Lung (tissue), 12 donors: Measurements from ENCODE around the gene BCOR. TPM values are rescaled to one million over a fixed set of nuclear protein-coding genes. Genes with fewer than 3 reads are reported as not detected.

ENCODE experiments used
- ATAC-seq: fragments of 200-7000 bp; cut with Tn5 transposase; one replicate; pipeline ENCODE4 v1.9.1; 2020; ENCODE audit warnings: moderate number of reproducible peaks; ENCODE audit not compliant: insufficient read depth, low FRiP score
- DNase-seq, 3 donors: peaks; one replicate each; pipeline ENCODE4 v3.0.0-alpha.2; 2013 to 2017
- H3K27ac ChIP-seq, 2 donors: one replicate each; pipeline ENCODE4 v1.5.1; 2013; ENCODE audit warnings: mild to moderate bottlenecking in 2 of 2, moderate library complexity in 2 of 2, control low read depth in 1 of 2, inconsistent platforms in 1 of 2, low read depth in 1 of 2, low read length in 1 of 2
- H3K27me3 ChIP-seq, 3 donors: one replicate each; pipeline ENCODE4 v1.5.1; 2013; ENCODE audit warnings: low read length in 2 of 3; ENCODE audit not compliant: control insufficient read depth in 3 of 3, insufficient read depth in 3 of 3
- H3K36me3 ChIP-seq, 4 donors: one replicate each; pipeline ENCODE4 v1.5.1; 2013; ENCODE audit warnings: low read length in 4 of 4, mild to moderate bottlenecking in 1 of 4, moderate library complexity in 1 of 4; ENCODE audit not compliant: control insufficient read depth in 4 of 4, insufficient read depth in 4 of 4
- H3K4me1 ChIP-seq, 5 donors: one replicate each; pipeline ENCODE4 v1.5.1; 2013; ENCODE audit warnings: low read length in 5 of 5, mild to moderate bottlenecking in 2 of 5, moderate library complexity in 1 of 5; ENCODE audit not compliant: control insufficient read depth in 5 of 5, insufficient read depth in 5 of 5
- H3K4me3 ChIP-seq: one replicate; pipeline ENCODE4 v1.5.1; 2013; ENCODE audit warnings: mild to moderate bottlenecking, control low read depth, moderate library complexity
- H3K9ac ChIP-seq, 2 donors: one replicate each; pipeline ENCODE4 v1.5.1; 2013; ENCODE audit warnings: low read length in 2 of 2, control low read depth in 1 of 2; ENCODE audit not compliant: insufficient read depth in 1 of 2
- H3K9me3 ChIP-seq, 4 donors: one replicate each; pipeline ENCODE4 v1.5.1; 2013; ENCODE audit warnings: low read length in 3 of 4, mild to moderate bottlenecking in 1 of 4, moderate library complexity in 1 of 4; ENCODE audit not compliant: control insufficient read depth in 4 of 4, insufficient read depth in 3 of 4
- WGBS, 2 donors: extraction: QIAGEN DNeasy Blood & Tissue Kit; methylation state at CpG; one replicate each; pipeline ENCODE4 v1.1.7; 2013; 5-methylcytosine and 5-hydroxymethylcytosine counted together
- polyA plus RNA-seq, 2 donors: library from polyadenylated mRNA; stranded (reverse); fragments of 200-250 nt; gene quantifications; one replicate each; pipeline ENCODE4 v1.2.1, GENCODE V29; 2013
- total RNA-seq, 2 donors: library from RNA; depleted of rRNA in 1 of 2; stranded (reverse); fragments of >200 nt in 1 of 2; gene quantifications; one replicate each; pipeline ENCODE4 v1.2.1, GENCODE V29; 2014 to 2021
- TF ChIP-seq, protein P1 (sequence below): IDR thresholded peaks from 2 replicates; pipeline ENCODE4 v1.5.1; 2012; ENCODE audit warnings: mild to moderate bottlenecking; ENCODE audit errors: control extremely low read depth, extremely low read depth
- donor health status: control.
- donor health status: control.
- donor health status: Bipolar disorder and iron deficiency.
- donor health status: healthy.
- donor health status: DM: yes; HTN: yes; CAD: no.

The BCOR gene
- total and polyA plus RNA-seq, 4 donors = 10.8 to 67.2 (median 15.9) TPM

DNA sequence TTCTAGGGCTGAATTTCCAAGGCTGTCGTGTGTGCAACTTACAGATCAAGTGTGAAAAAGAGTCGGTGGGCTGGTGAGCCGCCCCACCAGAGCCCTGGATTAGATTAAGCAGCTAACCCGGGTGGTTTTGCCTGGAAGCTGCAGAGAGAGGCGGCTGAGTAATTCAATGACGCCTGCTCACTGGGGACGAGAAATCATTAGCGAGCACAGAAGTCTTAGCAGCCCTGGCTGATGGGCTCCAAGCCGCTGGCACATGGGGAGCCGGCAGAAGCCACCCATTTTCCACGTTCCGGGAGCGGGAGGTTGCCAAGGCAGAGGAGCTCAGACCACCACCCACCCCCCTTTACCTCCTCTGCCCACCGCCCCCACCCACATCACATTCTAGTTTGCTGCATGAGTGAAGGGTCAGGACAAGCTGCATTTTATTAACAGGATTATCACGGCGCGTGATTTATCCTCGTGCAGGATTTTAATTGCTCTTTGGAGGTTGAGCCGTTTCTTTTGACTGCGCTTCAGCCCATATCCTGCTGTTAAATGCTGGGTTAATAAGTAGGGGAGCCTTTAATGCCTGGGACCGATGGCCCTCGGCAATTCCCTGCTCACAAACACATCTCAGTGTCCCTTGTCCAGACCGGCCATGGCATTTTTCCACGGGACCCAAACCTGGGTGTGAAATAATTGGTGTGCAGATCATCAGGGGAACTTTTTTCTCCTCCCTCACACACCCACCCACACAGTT lies 19.1 kb downstream of the BCOR start:
- Histone ChIP-seq H3K4me1 (peaks cover 0 to 38% (median 15%) of the 10 kb centered on the region in 5 donors), H3K27me3 (peaks cover 0 to 14% (median 4%) of the 10 kb centered on the region in 3 donors), H3K27ac (no peak overlapping the region), H3K9ac (no peak overlapping the region), H3K4me3 (no peak overlapping the region), H3K9me3 (no peaks in the 10 kb centered on the region), H3K36me3 (peaks cover 2 to 10% (median 5%) of the 10 kb centered on the region in 4 donors)
- DNase-seq (no peak), ATAC-seq (no peak)
- 55 to 87% methylated on average over 22 to 24 of the region's 24 CpGs for WGBS, 2 donors
- TF ChIP-seq, protein P1, sequence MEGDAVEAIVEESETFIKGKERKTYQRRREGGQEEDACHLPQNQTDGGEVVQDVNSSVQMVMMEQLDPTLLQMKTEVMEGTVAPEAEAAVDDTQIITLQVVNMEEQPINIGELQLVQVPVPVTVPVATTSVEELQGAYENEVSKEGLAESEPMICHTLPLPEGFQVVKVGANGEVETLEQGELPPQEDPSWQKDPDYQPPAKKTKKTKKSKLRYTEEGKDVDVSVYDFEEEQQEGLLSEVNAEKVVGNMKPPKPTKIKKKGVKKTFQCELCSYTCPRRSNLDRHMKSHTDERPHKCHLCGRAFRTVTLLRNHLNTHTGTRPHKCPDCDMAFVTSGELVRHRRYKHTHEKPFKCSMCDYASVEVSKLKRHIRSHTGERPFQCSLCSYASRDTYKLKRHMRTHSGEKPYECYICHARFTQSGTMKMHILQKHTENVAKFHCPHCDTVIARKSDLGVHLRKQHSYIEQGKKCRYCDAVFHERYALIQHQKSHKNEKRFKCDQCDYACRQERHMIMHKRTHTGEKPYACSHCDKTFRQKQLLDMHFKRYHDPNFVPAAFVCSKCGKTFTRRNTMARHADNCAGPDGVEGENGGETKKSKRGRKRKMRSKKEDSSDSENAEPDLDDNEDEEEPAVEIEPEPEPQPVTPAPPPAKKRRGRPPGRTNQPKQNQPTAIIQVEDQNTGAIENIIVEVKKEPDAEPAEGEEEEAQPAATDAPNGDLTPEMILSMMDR = no peak

DNA sequence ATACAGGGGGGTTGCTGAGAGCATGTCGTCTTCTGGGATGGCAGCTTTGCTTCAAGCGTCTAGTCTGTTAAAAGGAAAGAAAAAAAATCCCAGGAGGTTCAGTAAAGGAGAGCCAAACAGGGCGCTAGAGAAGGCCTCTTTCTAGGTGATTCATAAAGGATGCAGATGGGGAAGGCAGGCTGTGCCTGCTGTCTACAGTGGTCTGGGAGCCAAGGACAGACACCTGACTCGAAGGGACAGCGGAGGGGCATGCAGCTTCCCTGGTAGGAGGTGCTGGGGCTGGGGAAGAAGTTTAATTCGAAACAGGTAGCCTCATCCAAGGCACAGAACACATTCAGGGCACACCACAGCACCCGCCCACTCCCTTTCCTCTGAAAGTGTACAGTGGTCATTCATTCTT lies 19.9 kb downstream of the BCOR start:
- DNase-seq = no peak
- Histone ChIP-seq H3K27ac (no peak overlapping the region), H3K36me3 (peaks cover 2 to 10% (median 7%) of the 10 kb centered on the region in 4 donors)

DNA sequence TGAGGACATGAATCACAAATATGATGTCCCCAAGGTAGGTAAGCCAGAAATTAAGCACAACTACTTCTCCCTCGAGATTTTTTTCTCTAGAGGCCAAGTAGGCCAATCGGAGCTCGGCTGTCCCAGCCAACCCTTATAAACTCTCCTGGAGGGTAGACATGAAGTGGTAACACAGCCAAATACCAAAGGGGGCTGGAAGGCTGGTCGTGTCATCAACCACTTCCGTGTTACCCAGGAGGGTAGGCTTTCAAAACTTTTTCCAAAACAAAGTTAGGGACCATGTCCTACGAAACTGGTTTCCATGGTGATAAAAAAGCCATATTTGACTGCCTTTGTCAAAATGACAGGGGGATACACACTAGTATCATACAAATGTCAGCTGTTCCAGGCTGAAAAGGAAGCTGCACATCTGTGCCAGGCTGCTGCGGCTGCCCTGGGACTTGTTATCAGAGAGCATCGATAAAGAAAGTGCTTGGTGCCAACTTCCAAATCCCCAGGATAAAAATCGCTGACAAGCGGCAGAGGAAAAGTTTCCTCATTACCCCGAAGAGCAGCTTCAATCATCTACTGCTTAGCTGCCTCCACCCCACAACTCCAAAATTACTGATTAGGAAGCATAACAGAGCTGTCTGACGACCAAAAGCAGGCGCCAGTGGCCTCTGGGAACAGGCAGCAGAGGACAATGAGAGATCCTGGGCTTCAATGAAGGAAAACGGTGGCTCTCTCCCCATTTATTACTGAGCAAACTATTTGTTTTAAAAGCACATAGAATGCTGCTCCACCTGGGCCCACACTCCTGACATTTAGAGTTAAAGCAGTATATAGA lies 20.8 kb downstream of the BCOR start:
- Histone ChIP-seq H3K36me3 (peaks cover 4 to 12% (median 8%) of the 10 kb centered on the region in 4 donors), H3K27ac (no peak overlapping the region), H3K9me3 (no peaks in the 10 kb centered on the region), H3K4me1 (peaks cover 0 to 25% (median 3%) of the 10 kb centered on the region in 5 donors), H3K27me3 (peaks cover 0 to 6% (median 4%) of the 10 kb centered on the region in 3 donors), H3K9ac (no peak overlapping the region), H3K4me3 (no peak overlapping the region)
- DNase-seq (peak in 1 of 3 donors; percentile 58), ATAC-seq (no peak)
- TF ChIP-seq, protein P1 = no peak
- WGBS, 2 donors = 60 to 73% methylated on average over 14 of the region's 14 CpGs

More for the DNA sequence above, 19.9 kb downstream of the BCOR start:
- H3K9ac ChIP-seq = no peak overlapping the region
- no peak overlapping the region for H3K4me3 ChIP-seq
- ATAC-seq = no peak
- peaks cover 0 to 12% (median 4%) of the 10 kb centered on the region in 3 donors for H3K27me3 ChIP-seq
- H3K4me1 ChIP-seq = peaks cover 0 to 34% (median 10%) of the 10 kb centered on the region in 5 donors
- WGBS, 2 donors = 58 to 96% methylated on average over 7 of the region's 7 CpGs
- H3K9me3 ChIP-seq = no peaks in the 10 kb centered on the region
- TF ChIP-seq, protein P1 = no peak
